Mesothelial cell of epicardium (in vitro differentiated cells): ENCODE results near the gene EML6. TPM values are rescaled to one million over a fixed set of nuclear protein-coding genes. Genes with fewer than 3 reads are reported as not detected.

Experiments used
- DNase-seq, 2 experiments: peaks; one replicate each; pipeline ENCODE4 v3.0.0; 2021; ENCODE audit warnings: low spot score in 2 of 2; ENCODE audit not compliant: unreplicated experiment in 2 of 2
- H3K27ac Mint-ChIP-seq: 2 replicates; pipeline ENCODE4 v1.8.0; 2021; ENCODE audit warnings: mixed read lengths
- H3K27me3 Mint-ChIP-seq: 2 replicates; pipeline ENCODE4 v1.8.0; 2021; ENCODE audit warnings: low read depth, mixed read lengths
- H3K36me3 Mint-ChIP-seq: 2 replicates; pipeline ENCODE4 v1.8.0; 2021; ENCODE audit warnings: mixed read lengths
- H3K4me1 Mint-ChIP-seq: 2 replicates; pipeline ENCODE4 v1.8.0; 2021; ENCODE audit warnings: mixed read lengths
- H3K4me3 Mint-ChIP-seq: 2 replicates; pipeline ENCODE4 v1.8.0; 2021; ENCODE audit warnings: mild to moderate bottlenecking, moderate library complexity, mixed read lengths
- H3K9me3 Mint-ChIP-seq: 2 replicates; pipeline ENCODE4 v1.8.0; 2021; ENCODE audit warnings: mixed read lengths
- total RNA-seq: library from RNA; stranded (reverse); gene quantifications from 3 replicates; pipeline ENCODE4 v1.2.1, GENCODE V29; 2021
- TF ChIP-seq, protein P1 (sequence below): fragments of 200-600 bp; sonication (generic); IDR thresholded peaks from one replicate; pipeline ENCODE4 v1.5.0; 2021; ENCODE audit warnings: antibody characterized with exemption; ENCODE audit not compliant: unreplicated experiment

The EML6 gene
- total RNA-seq, 1 donor from 2014 or later, result 2.3 TPM

DNA sequence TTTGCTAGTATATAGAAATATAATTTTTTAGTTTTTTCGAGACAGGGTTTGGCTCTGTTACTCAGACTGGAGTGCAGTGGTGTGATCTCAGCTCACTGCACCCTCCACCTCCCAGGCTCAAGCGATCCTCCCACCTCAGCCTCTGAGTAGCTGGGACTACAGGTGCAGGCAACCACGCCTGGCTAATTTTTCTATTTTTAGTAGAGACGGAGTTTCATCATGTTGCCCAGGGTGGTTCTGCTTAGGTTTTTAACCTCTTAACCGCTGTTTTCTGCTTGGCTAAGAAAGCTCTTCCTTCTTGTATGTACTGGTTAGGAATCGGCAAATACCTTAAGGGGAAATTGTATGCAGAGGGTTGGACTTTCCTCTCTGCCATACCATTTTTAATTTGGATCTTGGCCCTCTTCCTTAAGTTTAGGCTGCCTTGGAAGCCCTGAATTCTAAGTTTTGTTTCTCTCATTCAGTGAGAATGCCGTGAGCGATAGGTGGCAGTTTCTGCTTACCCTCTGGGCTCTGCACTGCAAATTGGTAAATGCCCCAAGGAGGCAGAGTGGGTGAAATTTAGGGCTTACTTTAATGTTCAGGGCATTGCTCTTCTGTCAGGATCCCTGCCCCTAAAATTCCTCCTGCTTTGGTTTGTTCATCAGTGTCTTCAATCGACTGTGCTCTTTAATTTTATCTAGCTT lies 32.3 kb downstream of the EML6 start:
- Mint-ChIP-seq H3K4me3 (no peak overlapping the region), H3K4me1 (peaks cover 7% of the 10 kb centered on the region), H3K27ac (no peak overlapping the region), H3K27me3 (no peaks in the 10 kb centered on the region), H3K36me3 (no peaks in the 10 kb centered on the region), H3K9me3 (no peaks in the 10 kb centered on the region)
- TF ChIP-seq, protein P1, sequence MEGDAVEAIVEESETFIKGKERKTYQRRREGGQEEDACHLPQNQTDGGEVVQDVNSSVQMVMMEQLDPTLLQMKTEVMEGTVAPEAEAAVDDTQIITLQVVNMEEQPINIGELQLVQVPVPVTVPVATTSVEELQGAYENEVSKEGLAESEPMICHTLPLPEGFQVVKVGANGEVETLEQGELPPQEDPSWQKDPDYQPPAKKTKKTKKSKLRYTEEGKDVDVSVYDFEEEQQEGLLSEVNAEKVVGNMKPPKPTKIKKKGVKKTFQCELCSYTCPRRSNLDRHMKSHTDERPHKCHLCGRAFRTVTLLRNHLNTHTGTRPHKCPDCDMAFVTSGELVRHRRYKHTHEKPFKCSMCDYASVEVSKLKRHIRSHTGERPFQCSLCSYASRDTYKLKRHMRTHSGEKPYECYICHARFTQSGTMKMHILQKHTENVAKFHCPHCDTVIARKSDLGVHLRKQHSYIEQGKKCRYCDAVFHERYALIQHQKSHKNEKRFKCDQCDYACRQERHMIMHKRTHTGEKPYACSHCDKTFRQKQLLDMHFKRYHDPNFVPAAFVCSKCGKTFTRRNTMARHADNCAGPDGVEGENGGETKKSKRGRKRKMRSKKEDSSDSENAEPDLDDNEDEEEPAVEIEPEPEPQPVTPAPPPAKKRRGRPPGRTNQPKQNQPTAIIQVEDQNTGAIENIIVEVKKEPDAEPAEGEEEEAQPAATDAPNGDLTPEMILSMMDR, result no peak
- no peak for DNase-seq

DNA sequence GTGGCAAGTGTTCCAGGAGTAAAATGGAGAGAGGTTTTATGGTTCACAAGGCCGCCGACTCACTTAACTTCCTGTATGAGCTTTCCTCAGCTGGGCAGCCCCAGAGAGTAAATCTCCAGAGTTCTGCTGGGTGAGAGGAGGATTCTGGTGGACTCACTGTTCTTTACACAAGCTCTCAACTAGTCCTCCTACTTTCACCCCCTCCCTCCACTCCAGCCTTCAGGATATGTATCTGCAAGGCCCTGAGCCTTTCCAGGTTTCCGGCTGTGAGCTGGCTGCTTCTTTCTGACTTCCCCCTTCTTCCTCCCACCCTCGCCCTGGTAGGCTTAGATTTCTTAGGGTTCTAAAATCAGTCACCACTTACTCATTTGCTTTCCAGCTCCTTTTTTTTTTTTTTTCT lies 34.0 kb downstream of the EML6 start:
- H3K4me1 Mint-ChIP-seq, result peaks cover 8% of the 10 kb centered on the region
- TF ChIP-seq, protein P1, result no peak
- H3K36me3 Mint-ChIP-seq, result no peaks in the 10 kb centered on the region
- no peaks in the 10 kb centered on the region for H3K9me3 Mint-ChIP-seq
- H3K27me3 Mint-ChIP-seq, result no peaks in the 10 kb centered on the region
- H3K27ac Mint-ChIP-seq, result no peak overlapping the region
- no peak overlapping the region for H3K4me3 Mint-ChIP-seq
- DNase-seq, result no peak

DNA sequence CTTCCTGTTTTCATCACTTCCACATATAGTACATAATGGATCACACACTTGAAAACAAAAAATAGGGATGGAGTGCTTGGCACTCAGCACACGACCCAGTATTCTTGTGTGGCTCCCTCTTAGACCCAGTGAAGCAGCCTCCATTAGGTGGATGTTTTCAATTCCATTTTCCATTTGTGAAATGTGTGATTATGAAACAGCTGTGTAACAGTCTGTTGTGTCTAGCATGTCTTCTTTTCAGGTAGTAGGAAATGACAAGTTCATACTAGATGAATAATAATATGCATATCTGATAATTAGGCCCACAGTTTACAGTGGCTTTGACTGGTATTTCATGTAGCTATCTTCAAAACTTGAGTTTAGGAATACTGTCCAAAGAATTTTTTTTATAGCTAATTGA lies 35.5 kb downstream of the EML6 start:
- no peak for DNase-seq
- Mint-ChIP-seq H3K9me3 (no peaks in the 10 kb centered on the region), H3K36me3 (no peaks in the 10 kb centered on the region), H3K27ac (no peak overlapping the region), H3K4me1 (peaks cover 8% of the 10 kb centered on the region), H3K4me3 (no peak overlapping the region), H3K27me3 (no peaks in the 10 kb centered on the region)
- TF ChIP-seq, protein P1, result no peak

DNA sequence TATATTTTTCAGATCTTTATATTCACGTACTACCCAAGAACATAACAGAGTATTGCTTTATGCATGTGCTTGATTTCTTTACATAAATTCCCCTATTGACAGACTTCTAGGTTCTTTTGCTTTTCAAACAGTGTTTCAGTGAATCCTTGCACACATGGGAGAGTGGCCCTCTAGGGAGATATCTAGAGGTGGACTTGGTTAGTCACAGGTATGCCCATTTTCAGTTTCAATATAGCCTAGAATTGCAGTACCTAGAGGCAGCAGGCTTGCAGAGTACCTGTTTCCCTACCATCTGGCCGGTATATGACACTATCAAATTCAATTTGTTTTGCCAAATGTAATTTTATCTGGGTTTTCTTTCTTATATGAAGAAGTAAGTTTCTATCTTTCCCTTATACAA lies 36.8 kb downstream of the EML6 start:
- H3K36me3 Mint-ChIP-seq, result no peaks in the 10 kb centered on the region
- TF ChIP-seq, protein P1, result no peak
- no peak for DNase-seq
- H3K4me3 Mint-ChIP-seq, result no peak overlapping the region
- peak overlapping the region; percentile 41 for H3K27ac Mint-ChIP-seq
- no peaks in the 10 kb centered on the region for H3K27me3 Mint-ChIP-seq
- H3K9me3 Mint-ChIP-seq, result no peaks in the 10 kb centered on the region
- peaks cover 8% of the 10 kb centered on the region for H3K4me1 Mint-ChIP-seq

DNA sequence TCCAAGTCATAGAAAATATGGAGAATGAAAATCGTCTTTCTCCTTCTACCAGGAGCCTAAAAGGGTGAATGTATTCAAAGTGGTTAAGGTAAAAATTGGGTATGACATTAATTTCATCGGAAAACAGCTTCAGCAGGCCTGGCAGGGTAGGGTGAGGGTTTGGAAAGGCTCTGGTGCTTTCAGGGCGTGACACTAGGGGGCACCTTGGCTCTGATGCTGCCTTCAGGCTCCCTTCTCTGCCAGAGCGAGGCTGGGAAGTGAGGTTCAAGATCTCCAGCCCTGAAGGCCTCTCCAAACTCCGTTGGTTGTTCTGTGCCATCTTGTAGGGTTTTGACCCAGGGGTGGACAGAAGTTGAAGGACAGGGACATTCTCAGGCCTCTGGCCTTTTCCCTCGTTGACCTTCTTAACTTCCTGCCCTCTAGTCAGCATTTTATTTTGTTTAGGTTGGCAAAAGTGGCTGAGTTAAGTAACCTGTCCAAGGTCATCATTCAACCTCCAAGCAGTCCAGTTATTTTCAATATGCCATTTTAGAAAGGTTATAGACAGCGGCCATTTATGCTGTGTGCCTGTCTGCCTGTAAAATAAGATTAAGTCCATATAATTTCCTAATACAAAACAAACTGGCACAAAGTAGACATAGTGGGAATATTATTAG lies 40.3 kb downstream of the EML6 start:
- H3K27ac Mint-ChIP-seq, result no peak overlapping the region
- DNase-seq, result no peak
- no peaks in the 10 kb centered on the region for H3K27me3 Mint-ChIP-seq
- no peaks in the 10 kb centered on the region for H3K36me3 Mint-ChIP-seq
- H3K9me3 Mint-ChIP-seq, result no peaks in the 10 kb centered on the region
- no peak overlapping the region for H3K4me3 Mint-ChIP-seq
- H3K4me1 Mint-ChIP-seq, result peaks cover 8% of the 10 kb centered on the region
- TF ChIP-seq, protein P1, result no peak
